Measurements from ENCODE around the gene CCL17. TPM values are rescaled to one million over a fixed set of nuclear protein-coding genes. Genes with fewer than 3 reads are reported as not detected.

CCL17 gene
- total and polyA plus RNA-seq, 4 donors: not detected

GRCh38 chr16:57447186-57447962 lies 42.8 kb downstream of the CCL17 start, which contains the start of the genes CIAPIN1 and COQ9:
Gene CIAPIN1 (minus strand): TSS chr16:57447385. CDS start chr16:57440928, 6,457 bp downstream.
Gene COQ9 (plus strand): TSS chr16:57447479. CDS start chr16:57447506, 27 bp downstream.
- peak; percentile 90 for DNase-seq (ENCODE audit: low spot score)
- TF ChIP-seq HNF4A (conservative IDR thresholded peaks at IDR 0.05) (peak in 1 of 2 donors; percentile 11), REST (IDR thresholded peaks at IDR 0.05) (peak; percentile 82), EGR1 (IDR thresholded peaks at IDR 0.05; ENCODE audit: low read depth in 2 of 2) (no peak), GABPA (IDR thresholded peaks at IDR 0.05 in 1 of 2, conservative IDR thresholded peaks at IDR 0.05 in 1 of 2) (peak; percentile 46 to 93), RAD21 (IDR thresholded peaks at IDR 0.05) (peak in 1 of 2 donors; percentile 6), RXRA (IDR thresholded peaks at IDR 0.05) (no peak), YY1 (IDR thresholded peaks at IDR 0.05) (peak; percentile 99), ZBTB33 (IDR thresholded peaks at IDR 0.05) (peak; percentile 99), FOXA2 (IDR thresholded peaks at IDR 0.05) (no peak), JUND (IDR thresholded peaks at IDR 0.05) (no peak), TAF1 (conservative IDR thresholded peaks at IDR 0.05) (peak; percentile 85)
- Histone ChIP-seq H3K9me3 (ENCODE audit: control insufficient read depth in 4 of 4, low read length in 3 of 4) (no peaks in the 10 kb centered on the region), H3K4me1 (ENCODE audit: control insufficient read depth in 4 of 4, insufficient read depth in 4 of 4, low read length in 3 of 4) (peaks cover 4 to 26% (median 16%) of the 10 kb centered on the region in 4 donors), H3K36me3 (ENCODE audit: control insufficient read depth in 4 of 4, insufficient read depth in 3 of 4, low read depth in 1 of 4, low read length in 3 of 4) (peaks cover 0 to 19% (median 10%) of the 10 kb centered on the region in 4 donors), H3K27me3 (ENCODE audit: control insufficient read depth in 4 of 4, insufficient read depth in 4 of 4, low read length in 3 of 4) (no peaks in the 10 kb centered on the region), H3K4me3 (ENCODE audit: low read depth in 1 of 3, low read length in 3 of 3) (peak within 1 kb of the TSS; percentile 88 to 97 (median 90)), H3K9ac (ENCODE audit: low read depth in 1 of 2, low read length in 2 of 2) (peak within 1 kb of the TSS; percentile 84 to 92), H3K27ac (ENCODE audit: low read depth in 1 of 2, low read length in 2 of 2) (peak within 1 kb of the TSS; percentile 83 to 96)
- under 1% methylated on average over 68 of the region's 68 CpGs for WGBS

GRCh38 chr16:57452021-57452420 lies 47.5 kb downstream of the CCL17 start:
- Histone ChIP-seq H3K27me3 (ENCODE audit: control insufficient read depth in 4 of 4, insufficient read depth in 4 of 4, low read length in 3 of 4) (no peaks in the 10 kb centered on the region), H3K9ac (ENCODE audit: low read depth in 1 of 2, low read length in 2 of 2) (no peak overlapping the region), H3K27ac (ENCODE audit: low read depth in 1 of 2, low read length in 2 of 2) (no peak overlapping the region), H3K4me1 (ENCODE audit: control insufficient read depth in 4 of 4, insufficient read depth in 4 of 4, low read length in 3 of 4) (peaks cover 0 to 16% (median 9%) of the 10 kb centered on the region in 4 donors), H3K9me3 (ENCODE audit: control insufficient read depth in 4 of 4, low read length in 3 of 4) (no peaks in the 10 kb centered on the region), H3K4me3 (ENCODE audit: low read depth in 1 of 3, low read length in 3 of 3) (no peak overlapping the region), H3K36me3 (ENCODE audit: control insufficient read depth in 4 of 4, insufficient read depth in 3 of 4, low read depth in 1 of 4, low read length in 3 of 4) (peaks cover 9 to 57% (median 48%) of the 10 kb centered on the region in 4 donors)
- DNase-seq (ENCODE audit: low spot score): no peak
- WGBS: 96% methylated on average over 10 of the region's 10 CpGs
- TF ChIP-seq ZBTB33 (IDR thresholded peaks at IDR 0.05) (no peak), CTCF (IDR thresholded peaks at IDR 0.05; ENCODE audit: low read depth, low read length, missing input control) (no peak), RXRA (IDR thresholded peaks at IDR 0.05) (no peak), HNF4G (IDR thresholded peaks at IDR 0.05) (no peak), MAX (IDR thresholded peaks at IDR 0.05) (no peak), FOXA2 (IDR thresholded peaks at IDR 0.05) (no peak), EGR1 (IDR thresholded peaks at IDR 0.05; ENCODE audit: low read depth in 2 of 2) (no peak), ATF3 (IDR thresholded peaks at IDR 0.05) (no peak), JUND (IDR thresholded peaks at IDR 0.05) (no peak), RAD21 (IDR thresholded peaks at IDR 0.05) (no peak), SP1 (IDR thresholded peaks at IDR 0.05) (no peak), NR2F2 (IDR thresholded peaks at IDR 0.05) (no peak), TAF1 (conservative IDR thresholded peaks at IDR 0.05) (no peak)
